ENCODE results near the gene CEP63. TPM values are rescaled to one million over a fixed set of nuclear protein-coding genes. Genes with fewer than 3 reads are reported as not detected.

The CEP63 gene
- total and polyA plus RNA-seq, 9 of the 15 experiments (the other 6 are each of a cell fraction or from before 2014, with no cell fraction given): 5.1 to 17.8 (median 10.6) TPM

GRCh38 chr3:134446800-134447199, 39.1 kb upstream of the CEP63 start:
- peaks cover 0 to 22% of the 10 kb centered on the region in 2 experiments; a peak in 2 of 5 replicates for H3K27me3 ChIP-seq (ENCODE audit: control insufficient read depth in 2 of 2, insufficient read depth in 2 of 2, low read length in 2 of 2)
- no peaks in the 10 kb centered on the region for H3K79me2 ChIP-seq (ENCODE audit: control insufficient read depth, insufficient read depth, low read length)
- no peaks in the 10 kb centered on the region for H3K36me3 ChIP-seq (ENCODE audit: control insufficient read depth, insufficient read depth, low read length)
- H3K27ac ChIP-seq (ENCODE audit: extremely low read depth, low read depth, low read length): no peak overlapping the region
- intact Hi-C loops (cut with micrococcal nuclease): no loop called here
- no peaks in the 10 kb centered on the region for H3K9me1 ChIP-seq (ENCODE audit: control insufficient read depth, insufficient read depth, low read length)
- DNase-seq (ENCODE audit: extremely low read depth in 1 of 4, low spot score in 3 of 4) (no peak), ATAC-seq (no peak), FAIRE-seq (no peak)
- no peak overlapping the region for H3K4me3 ChIP-seq
- WGBS (ENCODE audit: insufficient coverage, low coverage, missing lambda C conversion rate): 0% methylated on average over 2 of the region's 3 CpGs
- in situ Hi-C loops (cut with MboI): no loop called here
- H3K9me3 ChIP-seq (replicated peaks; ENCODE audit: control insufficient read depth, insufficient read depth, low read depth, low read length): no peaks in the 10 kb centered on the region
- H3K9ac ChIP-seq (ENCODE audit: insufficient read depth in 1 of 2, low read depth in 2 of 2, low read length in 2 of 2): no peak overlapping the region
- H3K4me2 ChIP-seq (ENCODE audit: insufficient read depth, low read length): no peak overlapping the region
- H2AFZ ChIP-seq (ENCODE audit: low read depth, low read length): no peak overlapping the region
- ChIA-PET POLR2A (no interaction called here), CTCF (ENCODE audit: low intra/inter-chr PET ratio) (no interaction called here)
- H3K4me1 ChIP-seq (replicated peaks in 1 of 2; ENCODE audit: control insufficient read depth in 2 of 2, insufficient read depth in 2 of 2, low read length in 2 of 2): no peaks in the 10 kb centered on the region
- no peaks in the 10 kb centered on the region for H4K20me1 ChIP-seq (replicated peaks; ENCODE audit: control insufficient read depth, insufficient read depth, low read length)
- no TSS peak for BruUV-seq (replicated peaks)
- TF ChIP-seq TFAM (CRISPR knock-in tag; conservative IDR thresholded peaks at IDR 0.05): no peak
- TF ChIP-seq HDAC1 (IDR thresholded peaks at IDR 0.05): no peak
- TF ChIP-seq ZNF143 (CRISPR knock-in tag; IDR thresholded peaks at IDR 0.05): no peak
- no peak for TF ChIP-seq RNF2 (IDR thresholded peaks at IDR 0.05)
- TF ChIP-seq RBM25 (IDR thresholded peaks at IDR 0.05; ENCODE audit: low read depth, low read length, severe bottlenecking): no peak
- TF ChIP-seq HNRNPK (IDR thresholded peaks at IDR 0.05; ENCODE audit: low read depth, low read length, poor library complexity, severe bottlenecking): no peak
- TF ChIP-seq ZNF780A (CRISPR knock-in tag; IDR thresholded peaks at IDR 0.05): no peak
- no peak for TF ChIP-seq ETS2 (tag; IDR thresholded peaks at IDR 0.05; ENCODE audit: borderline replicate concordance, poor library complexity, severe bottlenecking)
- TF ChIP-seq SREBF2 (CRISPR knock-in tag; IDR thresholded peaks at IDR 0.05): no peak
- no peak for TF ChIP-seq ZNF408 (CRISPR knock-in tag; IDR thresholded peaks at IDR 0.05; ENCODE audit: low read depth)
- no peak for TF ChIP-seq CREM (IDR thresholded peaks at IDR 0.05; ENCODE audit: low read depth)
